IMR-90 (cell line): ENCODE data around the gene NHLH2. TPM values are rescaled to one million over a fixed set of nuclear protein-coding genes. Genes with fewer than 3 reads are reported as not detected.

Experiments
- ATAC-seq: fragments of 200-7000 bp; cut with Tn5 transposase; 2 replicates; pipeline ENCODE4 v1.9.1; 2020; ENCODE audit warnings: low read depth, mild to moderate bottlenecking, moderate library complexity
- BruUV-seq: library from RNA; stranded (reverse); fragments of 400-500 nt; replicated peaks from 2 replicates; lab custom pipeline; 2021; lab: Mats Ljungman, UMichigan
- CTCF ChIA-PET: fragments of 300-600 bp; formaldehyde crosslinking; extraction: SDS; loops from one replicate; lab custom pipeline; 2021; ENCODE audit warnings: antibody characterized with exemption; lab: Yijun Ruan, JAX
- POLR2A ChIA-PET: fragments of 300-600 bp; sonication (Branson Sonifier 250); formaldehyde crosslinking; loops from one replicate; lab custom pipeline; 2022; ENCODE audit warnings: antibody characterized with exemption; ENCODE audit not compliant: unreplicated experiment; lab: Charles Lee
- DNase-seq: peaks from one replicate; pipeline ENCODE4 v3.0.0; 2013
- H2AFZ ChIP-seq: replicated peaks from 2 replicates; pipeline ENCODE3; 2013; ENCODE audit warnings: low read length, mild to moderate bottlenecking; ENCODE audit not compliant: poor library complexity
- H2AK5ac ChIP-seq: 2 replicates; pipeline ENCODE4 v1.6.1; 2013; ENCODE audit warnings: low read depth, low read length, inconsistent platforms
- H2AK9ac ChIP-seq: replicated peaks from 2 replicates; pipeline ENCODE3; 2013; ENCODE audit warnings: mild to moderate bottlenecking, low read depth, low read length, moderate library complexity; ENCODE audit not compliant: poor library complexity
- H2BK120ac ChIP-seq: 2 replicates; pipeline ENCODE4 v1.6.1; 2013; ENCODE audit warnings: low read depth, low read length, inconsistent platforms
- H2BK15ac ChIP-seq: 3 replicates; pipeline ENCODE4 v1.6.1; 2013; ENCODE audit warnings: low read depth, low read length, inconsistent platforms
- H2BK20ac ChIP-seq: 2 replicates; pipeline ENCODE4 v1.6.1; 2013; ENCODE audit warnings: low read depth, mild to moderate bottlenecking, inconsistent platforms, low read length, moderate library complexity
- H2BK5ac ChIP-seq: 2 replicates; pipeline ENCODE4 v1.6.1; 2013; ENCODE audit warnings: mild to moderate bottlenecking, low read depth, low read length, inconsistent platforms; ENCODE audit not compliant: poor library complexity, severe bottlenecking
- H3K14ac ChIP-seq: replicated peaks from 2 replicates; pipeline ENCODE4 v1.6.1; 2013; ENCODE audit warnings: low read depth, low read length, inconsistent platforms
- H3K18ac ChIP-seq: 2 replicates; pipeline ENCODE4 v1.6.1; 2013; ENCODE audit warnings: low read depth, low read length, control low read depth
- H3K23ac ChIP-seq: 2 replicates; pipeline ENCODE4 v1.6.1; 2013; ENCODE audit warnings: low read depth, low read length, inconsistent platforms
- H3K27ac ChIP-seq: 2 replicates; pipeline ENCODE4 v1.5.1; 2013; ENCODE audit warnings: mild to moderate bottlenecking, control low read depth, low read length; ENCODE audit not compliant: insufficient read depth
- H3K27me3 ChIP-seq: 2 replicates; pipeline ENCODE4 v1.6.1; 2013; ENCODE audit warnings: low read length; ENCODE audit not compliant: control insufficient read depth, insufficient read depth
- H3K36me3 ChIP-seq: 2 replicates; pipeline ENCODE4 v1.6.1; 2013; ENCODE audit warnings: low read length, mixed read lengths; ENCODE audit not compliant: control insufficient read depth, insufficient read depth
- H3K4ac ChIP-seq: 2 replicates; pipeline ENCODE4 v1.6.1; 2013; ENCODE audit warnings: low read depth, low read length, inconsistent platforms
- H3K4me1 ChIP-seq: 2 replicates; pipeline ENCODE4 v1.6.1; 2013; ENCODE audit warnings: low read length, mixed read lengths; ENCODE audit not compliant: control insufficient read depth, insufficient read depth
- H3K4me2 ChIP-seq: 2 replicates; pipeline ENCODE4 v1.6.1; 2013; ENCODE audit warnings: low read depth, mild to moderate bottlenecking, control low read depth, low read length, moderate library complexity
- H3K4me3 ChIP-seq: 2 replicates; pipeline ENCODE4 v1.5.1; 2013; ENCODE audit warnings: low read depth, mild to moderate bottlenecking, control low read depth, low read length, moderate library complexity; ENCODE audit not compliant: insufficient read depth
- H3K56ac ChIP-seq: 2 replicates; pipeline ENCODE4 v1.6.1; 2013; ENCODE audit warnings: low read length, inconsistent platforms; ENCODE audit not compliant: insufficient read depth; ENCODE audit errors: extremely low read depth
- H3K79me1 ChIP-seq, 2 experiments: 2 replicates each; pipeline ENCODE4 v1.6.1; 2013; ENCODE audit warnings: low read length in 2 of 2, inconsistent platforms in 1 of 2, low read depth in 1 of 2
- H3K9ac ChIP-seq: 2 replicates; pipeline ENCODE4 v1.6.1; 2013; ENCODE audit warnings: low read depth, low read length, control low read depth
- H3K9me1 ChIP-seq: 2 replicates; pipeline ENCODE4 v1.6.1; 2013; ENCODE audit warnings: low read length, inconsistent platforms; ENCODE audit not compliant: insufficient read depth
- H3K9me3 ChIP-seq: 2 replicates; pipeline ENCODE4 v1.6.1; 2013; ENCODE audit warnings: low read length; ENCODE audit not compliant: control insufficient read depth, insufficient read depth
- H4K20me1 ChIP-seq: 2 replicates; pipeline ENCODE4 v1.6.1; 2013; ENCODE audit warnings: low read length, inconsistent platforms; ENCODE audit not compliant: insufficient read depth
- H4K5ac ChIP-seq: 2 replicates; pipeline ENCODE4 v1.6.1; 2013; ENCODE audit warnings: mild to moderate bottlenecking, low read depth, low read length, control low read depth
- H4K8ac ChIP-seq, 2 experiments: 2 replicates each; pipeline ENCODE4 v1.6.1; 2013; ENCODE audit warnings: low read depth in 2 of 2, low read length in 2 of 2, control low read depth in 1 of 2, inconsistent platforms in 1 of 2
- H4K91ac ChIP-seq: 2 replicates; pipeline ENCODE4 v1.6.1; 2013; ENCODE audit warnings: low read depth, low read length, inconsistent platforms; ENCODE audit not compliant: insufficient read depth
- CHD1 ChIP-seq: IDR thresholded peaks from 2 replicates; pipeline ENCODE4 v1.6.1; 2012; ENCODE audit warnings: low read depth, low read length, improper control_type of control experiment
- ELK1 ChIP-seq: fragments of 150-350 bp; IDR thresholded peaks from 2 replicates; pipeline ENCODE4 v1.6.1; 2016; ENCODE audit warnings: low read depth, mild to moderate bottlenecking, low read length, moderate library complexity, borderline replicate concordance
- MAFK ChIP-seq: IDR thresholded peaks from 2 replicates; pipeline ENCODE4 v1.6.1; 2012; ENCODE audit warnings: low read depth, low read length, improper control_type of control experiment
- POLR2A ChIP-seq: IDR thresholded peaks from 2 replicates; pipeline ENCODE4 v1.6.1; 2012; ENCODE audit warnings: mild to moderate bottlenecking, low read depth, low read length
- RCOR1 ChIP-seq: IDR thresholded peaks from 2 replicates; pipeline ENCODE4 v1.6.1; 2012; ENCODE audit warnings: mild to moderate bottlenecking, low read length, improper control_type of control experiment; ENCODE audit not compliant: insufficient replicate concordance
- WGBS, 2 experiments: methylation state at CpG; one replicate each; pipeline versions ENCODE4 v1.1.5 to v1.1.7; 2013; ENCODE audit warnings: missing lambda C conversion rate in 2 of 2; ENCODE audit not compliant: insufficient read length in 1 of 2; ENCODE audit errors: extremely low coverage in 2 of 2; 5-methylcytosine and 5-hydroxymethylcytosine counted together
- dilution Hi-C: fragments of 300-500 bp; cut with HindIII; formaldehyde crosslinking; loops from one replicate; pipeline ENCODE4 v1.14.3; 2018; ENCODE audit warnings: low sequenced_read_pairs; ENCODE audit not compliant: unreplicated experiment
- in situ Hi-C: fragments of 300-500 bp; cut with MboI; formaldehyde crosslinking; loops from 3 replicates; pipeline ENCODE4 v1.14.3; 2019; ENCODE audit warnings: low sequenced_read_pairs, inconsistent platforms, mixed read lengths
- intact Hi-C: fragments of 100-400 bp; cut with micrococcal nuclease; formaldehyde crosslinking; loops from 2 replicates; pipeline ENCODE4 v1.10.0; 2022
- polyA plus RNA-seq, 3 experiments: library from polyadenylated mRNA; depleted of rRNA; stranded (reverse); fragments of >200 nt; gene quantifications; 2 replicates each; pipeline ENCODE4 v1.2.3, GENCODE V29; 2012; ENCODE audit warnings: low replicate concordance in 1 of 3
- total RNA-seq: library from RNA; depleted of rRNA; stranded (reverse); fragments of >200 nt; gene quantifications from 2 replicates; pipeline ENCODE4 v1.2.3, GENCODE V29; 2012

The NHLH2 gene
- total and polyA plus RNA-seq, 2 of the 4 experiments (the other 2 are of a cell fraction), result not detected

DNA sequence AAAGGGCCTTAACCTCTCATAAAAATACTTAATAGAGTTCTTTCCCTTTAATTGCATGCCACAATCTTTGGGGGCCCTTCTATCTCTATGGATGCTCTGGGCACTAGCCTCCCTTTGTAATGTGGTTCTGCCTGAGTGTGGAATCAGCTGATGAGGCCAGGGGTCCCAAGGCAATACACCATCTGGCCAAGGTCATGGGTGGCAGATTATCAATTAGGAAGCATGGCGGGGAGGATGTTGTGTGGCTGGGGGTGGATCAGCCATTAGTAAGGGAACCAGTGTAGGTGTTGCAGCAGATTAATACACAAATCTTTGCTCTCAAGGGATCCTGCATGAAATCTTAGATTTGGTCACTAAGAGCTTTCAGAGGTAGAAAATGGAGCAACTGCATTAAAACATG is 35.3 kb downstream of the NHLH2 start:
- H2BK120ac ChIP-seq, result no peak overlapping the region
- H2BK20ac ChIP-seq, result no peak overlapping the region
- in situ Hi-C loops (loop anchor here (10.0 kb wide), 2 partner anchors 179 to 689 kb away; no protein-coding TSS in a partner anchor), intact Hi-C loops (loop anchor here (5.0 kb wide), 1 partner anchor 47 kb away; no protein-coding TSS in a partner anchor), dilution Hi-C loops (no loop called here)
- no peak overlapping the region for H2BK15ac ChIP-seq
- H3K36me3 ChIP-seq, result no peaks in the 10 kb centered on the region
- H3K9me3 ChIP-seq, result no peaks in the 10 kb centered on the region
- H2AK5ac ChIP-seq, result no peak overlapping the region
- H2BK5ac ChIP-seq, result no peak overlapping the region
- WGBS, 2 experiments, result no CpG with 5 or more reads among the region's 1 CpG
- no peak overlapping the region for H3K27ac ChIP-seq
- H4K5ac ChIP-seq, result no peak overlapping the region
- no peak overlapping the region for H3K14ac ChIP-seq
- H4K8ac ChIP-seq, result no peak overlapping the region
- DNase-seq (no peak), ATAC-seq (no peak)
- H3K56ac ChIP-seq, result no peak overlapping the region
- peaks cover 2% of the 10 kb centered on the region; the same call in 1 of the 2 replicates for H3K27me3 ChIP-seq
- ChIA-PET POLR2A (no interaction called here), CTCF (no interaction called here)
- H4K91ac ChIP-seq, result no peak overlapping the region
- H3K9me1 ChIP-seq, result no peaks in the 10 kb centered on the region
- no peak overlapping the region for H2AK9ac ChIP-seq
- H3K18ac ChIP-seq, result no peak overlapping the region
- H2AFZ ChIP-seq, result no peak overlapping the region
- H3K4me1 ChIP-seq, result no peaks in the 10 kb centered on the region
- no peak overlapping the region for H3K4me3 ChIP-seq
- H3K4ac ChIP-seq, result no peak overlapping the region
- no TSS peak for BruUV-seq
- no peak overlapping the region for H3K9ac ChIP-seq
- H3K23ac ChIP-seq, result no peak overlapping the region
- H3K4me2 ChIP-seq, result no peak overlapping the region
- no peaks in the 10 kb centered on the region for H3K79me1 ChIP-seq
- no peaks in the 10 kb centered on the region for H4K20me1 ChIP-seq
- no peak for TF ChIP-seq MAFK
- TF ChIP-seq ELK1, result no peak
- TF ChIP-seq POLR2A, result no peak
- no peak for TF ChIP-seq CHD1
- TF ChIP-seq RCOR1, result no peak
